ENCODE results near the gene ETS2.

- no peak for TF ChIP-seq EZH2phosphoT487 (IDR thresholded peaks at IDR 0.05; ENCODE audit: insufficient read depth, low read depth)
- TF ChIP-seq EZH2 (IDR thresholded peaks at IDR 0.05; ENCODE audit: insufficient read depth, poor library complexity, severe bottlenecking): no peak
Observed at GRCh38 chr21:38853421-38853919, 47.7 kb downstream of the ETS2 start.

All from GM23248 (cell line).